Right lobe of liver (tissue), 6 donors: Measurements from ENCODE around the gene ADAM17. TPM values are rescaled to one million over a fixed set of nuclear protein-coding genes. Genes with fewer than 3 reads are reported as not detected.

Source experiments
- ATAC-seq, 4 donors: fragments of 200-7000 bp; cut with Tn5 transposase; one replicate each; pipeline ENCODE4 v1.9.1; 2020; ENCODE audit warnings: mild to moderate bottlenecking in 4 of 4, moderate library complexity in 4 of 4
- DNase-seq, 3 donors: peaks; one replicate each; pipeline ENCODE4 v3.0.0-alpha.2; 2020
- H3K27ac ChIP-seq, 3 donors: fragments of 200-600 bp; one replicate each; pipeline ENCODE4 v1.8.0; 2022
- H3K27me3 ChIP-seq, 2 donors: fragments of 200-600 bp; one replicate each; pipeline ENCODE4 v1.8.0; 2022
- H3K36me3 ChIP-seq, 4 donors: fragments of 200-600 bp; sonication (generic) in 1 of 4; one replicate each; pipeline versions ENCODE4 v1.5.1 to v1.8.0; 2017 to 2022; ENCODE audit warnings: control low read depth in 1 of 4
- H3K4me1 ChIP-seq, 4 donors: fragments of 200-600 bp; sonication (generic) in 1 of 4; one replicate each; pipeline versions ENCODE4 v1.5.1 to v1.8.0; 2017 to 2022; ENCODE audit warnings: control low read depth in 1 of 4
- H3K4me3 ChIP-seq, 3 donors: fragments of 200-600 bp; one replicate each; pipeline ENCODE4 v1.8.0; 2022
- H3K9me3 ChIP-seq, 4 donors: fragments of 200-600 bp; sonication (generic) in 1 of 4; one replicate each; pipeline versions ENCODE4 v1.5.1 to v1.8.0; 2017 to 2022; ENCODE audit warnings: control low read depth in 1 of 4
- POLR2A ChIP-seq: fragments of 450-650 bp; IDR thresholded peaks from one replicate; pipeline ENCODE4 v1.6.1; 2017; ENCODE audit warnings: antibody characterized with exemption, mild to moderate bottlenecking
- WGBS: methylation state at CpG from one replicate; pipeline ENCODE4 v1.1.6; 2018; ENCODE audit warnings: low coverage, low lambda C conversion rate; ENCODE audit not compliant: insufficient coverage; ENCODE audit errors: missing lambda C conversion rate; 5-methylcytosine and 5-hydroxymethylcytosine counted together
- intact Hi-C, 2 donors: fragments of 100-400 bp; cut with DNase I; formaldehyde crosslinking; loops; one replicate each; pipeline versions ENCODE4 v1.11.2 to v1.14.1; 2022
- total RNA-seq, 6 experiments: library from RNA; depleted of rRNA in 2 of 6; stranded (reverse); fragments of >200 nt in 2 of 6; fragmentation: NEBNext Ultra II Directional in 3 of 6; extraction: Animal tissue kit (Norgen Biotek cat#: 25700) in 3 of 6; gene quantifications; one replicate each; pipeline versions ENCODE4 v1.1.0 to v1.2.4, GENCODE V29; 2016 to 2023
- TF ChIP-seq, protein P1 (sequence below), 4 donors: fragments of 200-600 bp in 3 of 4; fragments of 450-650 bp in 1 of 4; IDR thresholded peaks; one replicate each; pipeline versions ENCODE4 v1.5.1 to v1.8.0; 2016 to 2022; ENCODE audit warnings: antibody characterized with exemption in 4 of 4, mild to moderate bottlenecking in 2 of 4
- donor health status: DM: no; HTN: yes; CAD: no.
- donor health status: DM: no; HTN: no; CAD: no.
- donor health status: DM: no; HTN: no; CAD: no.
- donor health status: DM: no; HTN: yes; CAD: no.
- donor health status: DM: no; HTN: yes; CAD: no.

The ADAM17 gene
- total RNA-seq, 6 experiments from 2014 or later = 5.1 to 11.7 (median 6.6) TPM

- no peak overlapping the region for H3K27ac ChIP-seq
- intact Hi-C loops = no loop called here
- H3K27me3 ChIP-seq = no peaks in the 10 kb centered on the region
- H3K9me3 ChIP-seq = no peaks in the 10 kb centered on the region
- H3K36me3 ChIP-seq = peaks cover 0 to 4% (median under 1%) of the 10 kb centered on the region in 4 donors
- ATAC-seq = no peak
- TF ChIP-seq, protein P1, sequence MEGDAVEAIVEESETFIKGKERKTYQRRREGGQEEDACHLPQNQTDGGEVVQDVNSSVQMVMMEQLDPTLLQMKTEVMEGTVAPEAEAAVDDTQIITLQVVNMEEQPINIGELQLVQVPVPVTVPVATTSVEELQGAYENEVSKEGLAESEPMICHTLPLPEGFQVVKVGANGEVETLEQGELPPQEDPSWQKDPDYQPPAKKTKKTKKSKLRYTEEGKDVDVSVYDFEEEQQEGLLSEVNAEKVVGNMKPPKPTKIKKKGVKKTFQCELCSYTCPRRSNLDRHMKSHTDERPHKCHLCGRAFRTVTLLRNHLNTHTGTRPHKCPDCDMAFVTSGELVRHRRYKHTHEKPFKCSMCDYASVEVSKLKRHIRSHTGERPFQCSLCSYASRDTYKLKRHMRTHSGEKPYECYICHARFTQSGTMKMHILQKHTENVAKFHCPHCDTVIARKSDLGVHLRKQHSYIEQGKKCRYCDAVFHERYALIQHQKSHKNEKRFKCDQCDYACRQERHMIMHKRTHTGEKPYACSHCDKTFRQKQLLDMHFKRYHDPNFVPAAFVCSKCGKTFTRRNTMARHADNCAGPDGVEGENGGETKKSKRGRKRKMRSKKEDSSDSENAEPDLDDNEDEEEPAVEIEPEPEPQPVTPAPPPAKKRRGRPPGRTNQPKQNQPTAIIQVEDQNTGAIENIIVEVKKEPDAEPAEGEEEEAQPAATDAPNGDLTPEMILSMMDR (IDR thresholded peaks at IDR 0.05) = no peak
- TF ChIP-seq POLR2A = no peak
- H3K4me1 ChIP-seq = no peaks in the 10 kb centered on the region
- no peak overlapping the region for H3K4me3 ChIP-seq
- DNase-seq = no peak
- 71% methylated on average over 40 of the region's 46 CpGs for WGBS
Observed at GRCh38 chr2:9466147-9466683, 89.4 kb downstream of the ADAM17 start.

DNA sequence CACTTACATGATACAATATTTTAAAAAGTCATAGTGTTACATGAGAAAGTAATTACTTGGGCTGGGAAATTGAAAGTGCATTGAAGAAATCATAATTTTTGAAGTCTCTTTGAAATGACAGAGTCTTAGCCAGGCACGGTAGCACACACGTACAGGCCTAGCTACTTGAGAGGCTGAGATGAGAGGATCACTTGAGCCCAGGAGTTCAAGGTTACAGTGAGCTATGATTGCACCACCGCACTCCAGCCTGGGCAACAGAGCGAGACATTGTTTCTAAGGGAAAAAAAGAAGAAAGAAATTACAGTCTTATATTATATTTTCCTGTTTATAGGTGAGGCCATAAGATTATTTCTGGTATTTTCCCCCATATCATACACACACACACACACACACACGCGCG, 90.5 kb downstream of the ADAM17 start:
- no peak overlapping the region for H3K27ac ChIP-seq
- TF ChIP-seq, protein P1 (IDR thresholded peaks at IDR 0.05) = no peak
- TF ChIP-seq POLR2A = no peak
- H3K36me3 ChIP-seq = peaks cover 0 to 10% (median under 1%) of the 10 kb centered on the region in 4 donors
- no peaks in the 10 kb centered on the region for H3K27me3 ChIP-seq
- DNase-seq (no peak), ATAC-seq (no peak)
- H3K9me3 ChIP-seq = no peaks in the 10 kb centered on the region
- WGBS = 63% methylated on average over 7 of the region's 7 CpGs
- intact Hi-C loops = no loop called here
- no peaks in the 10 kb centered on the region for H3K4me1 ChIP-seq
- no peak overlapping the region for H3K4me3 ChIP-seq

DNA sequence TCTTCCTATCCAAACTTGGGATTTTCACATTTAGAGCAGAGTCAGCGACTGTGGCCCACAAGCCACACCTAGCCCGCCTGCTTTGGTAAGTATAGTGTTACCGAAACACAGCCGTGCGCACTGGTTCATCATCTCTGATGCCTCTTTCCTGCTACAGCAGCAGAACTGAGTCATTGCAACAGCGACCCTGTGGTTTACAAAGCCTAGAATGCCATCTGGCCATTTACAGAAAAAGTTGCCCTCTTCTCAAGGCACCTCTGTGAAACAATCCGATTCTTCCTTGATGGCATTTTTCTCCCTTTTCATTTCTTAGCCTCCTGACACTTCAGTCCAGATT, 92.0 kb downstream of the ADAM17 start:
- intact Hi-C loops = no loop called here
- Histone ChIP-seq H3K9me3 (no peaks in the 10 kb centered on the region), H3K4me1 (no peaks in the 10 kb centered on the region), H3K4me3 (no peak overlapping the region), H3K36me3 (peaks cover 0 to 14% (median under 1%) of the 10 kb centered on the region in 4 donors), H3K27me3 (no peaks in the 10 kb centered on the region), H3K27ac (no peak overlapping the region)
- WGBS = 52% methylated on average over 6 of the region's 7 CpGs
- no peak for DNase-seq
- ATAC-seq = no peak
- TF ChIP-seq, protein P1 (IDR thresholded peaks at IDR 0.05) = no peak
- no peak for TF ChIP-seq POLR2A

DNA sequence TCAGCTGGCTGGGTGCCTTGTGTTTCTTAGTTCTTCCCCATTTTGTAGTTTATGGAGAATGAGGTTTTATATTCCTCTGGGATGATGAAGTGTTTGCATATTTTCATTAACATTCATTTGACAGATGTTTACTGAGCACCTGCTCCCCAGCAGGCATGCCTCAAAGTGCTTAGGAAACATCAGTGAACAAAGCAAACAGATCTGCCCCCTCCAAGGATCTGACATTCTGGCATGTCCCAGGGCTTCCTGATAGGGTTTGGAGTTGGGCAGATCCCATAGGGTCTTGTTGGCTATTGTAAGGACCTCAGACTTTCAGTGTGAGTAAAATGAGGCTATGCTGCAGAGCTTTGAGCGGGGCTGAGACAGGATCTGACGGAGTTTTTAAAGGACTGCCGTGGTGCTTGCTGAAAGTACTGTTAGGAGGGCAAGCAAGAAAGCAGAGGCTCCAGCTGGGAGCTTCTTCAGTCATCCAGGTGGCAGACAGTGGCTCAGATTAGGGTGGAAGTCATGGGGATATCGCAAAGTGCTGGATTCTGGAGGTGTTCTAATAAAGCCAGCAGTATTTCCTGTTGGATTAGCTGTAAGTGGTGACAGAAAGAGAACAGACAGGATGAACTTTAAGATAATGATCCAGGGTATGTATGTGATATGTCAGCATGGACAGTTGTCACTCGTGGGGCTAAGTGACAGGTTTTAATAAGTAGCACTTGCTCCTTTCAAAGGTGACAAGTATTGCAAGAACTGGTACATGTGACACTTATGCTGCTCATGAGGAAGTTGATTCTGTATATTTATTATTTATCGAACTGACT, 92.5 kb downstream of the ADAM17 start:
- TF ChIP-seq, protein P1 (IDR thresholded peaks at IDR 0.05) = no peak
- WGBS = 67% methylated on average over 2 of the region's 6 CpGs
- H3K36me3 ChIP-seq = peaks cover 0 to 14% (median under 1%) of the 10 kb centered on the region in 4 donors
- no peak overlapping the region for H3K4me3 ChIP-seq
- DNase-seq (no peak), ATAC-seq (no peak)
- no peaks in the 10 kb centered on the region for H3K27me3 ChIP-seq
- intact Hi-C loops = no loop called here
- no peaks in the 10 kb centered on the region for H3K9me3 ChIP-seq
- H3K4me1 ChIP-seq = no peaks in the 10 kb centered on the region
- no peak overlapping the region for H3K27ac ChIP-seq
